HepG2 (cell line): ENCODE results near the gene ANKRD55. TPM values are rescaled to one million over a fixed set of nuclear protein-coding genes. Genes with fewer than 3 reads are reported as not detected.

ENCODE experiments used
- DMTF1 ChIP-seq: sonication (generic); formaldehyde crosslinking; IDR thresholded peaks from 2 replicates; pipeline ENCODE4 v1.4.0; 2020; ENCODE audit warnings: mild to moderate bottlenecking, missing genetic modification reagents
- E2F1 ChIP-seq: sonication (generic); formaldehyde crosslinking; IDR thresholded peaks from 2 replicates; pipeline ENCODE4 v1.5.0; 2020; ENCODE audit warnings: missing genetic modification reagents
- FOXO1 ChIP-seq: sonication (generic); formaldehyde crosslinking; IDR thresholded peaks from 2 replicates; pipeline ENCODE4 v1.4.0; 2020; ENCODE audit warnings: missing genetic modification reagents
- HNF1B ChIP-seq: sonication (generic); formaldehyde crosslinking; IDR thresholded peaks from 2 replicates; pipeline ENCODE4 v1.5.1; 2020; ENCODE audit warnings: mild to moderate bottlenecking, moderate library complexity, missing genetic modification reagents
- KDM6A ChIP-seq: IDR thresholded peaks from 2 replicates; pipeline ENCODE4 v1.6.1; 2016; ENCODE audit warnings: low read depth
- SMAD3 ChIP-seq: sonication (generic); formaldehyde crosslinking; IDR thresholded peaks from 2 replicates; pipeline ENCODE4 v1.4.0; 2020; ENCODE audit warnings: missing genetic modification reagents
- ZNF280D ChIP-seq: sonication (generic); formaldehyde crosslinking; IDR thresholded peaks from 2 replicates; pipeline ENCODE4 v1.5.1; 2020; ENCODE audit warnings: mild to moderate bottlenecking, missing genetic modification reagents
- ZNF619 ChIP-seq: sonication (generic); formaldehyde crosslinking; IDR thresholded peaks from 2 replicates; pipeline ENCODE4 v1.4.0; 2020; ENCODE audit warnings: mild to moderate bottlenecking, missing genetic modification reagents
- ZNF678 ChIP-seq: sonication (generic); formaldehyde crosslinking; IDR thresholded peaks from 2 replicates; pipeline ENCODE4 v1.4.0; 2020; ENCODE audit warnings: mild to moderate bottlenecking, missing genetic modification reagents
- polyA plus RNA-seq, 8 experiments: library from polyadenylated mRNA; depleted of rRNA in 3 of 8; stranded (reverse) in 7 of 8; unstranded in 1 of 8; fragments of >200 nt; fragmentation: Illumina TruSeq in 4 of 8; extraction: Trizol in 4 of 8; gene quantifications; 2 replicates each; pipeline versions ENCODE4 v1.2.1 to v1.2.3, GENCODE V29; 2011 to 2016; ENCODE audit warnings: low read depth in 4 of 8, missing spikeins in 1 of 8, mixed read lengths in 1 of 8; ENCODE audit not compliant: insufficient read depth in 1 of 8
- total RNA-seq, 5 experiments: library from RNA; depleted of rRNA; stranded (reverse); fragments of >200 nt; fragmentation: Illumina TruSeq; extraction: Trizol; gene quantifications; 2 replicates each; pipeline ENCODE4 v1.2.3, GENCODE V29; 2016; ENCODE audit warnings: low read depth in 1 of 5
- TF ChIP-seq, protein P1 (sequence below): sonication (generic); formaldehyde crosslinking; IDR thresholded peaks from 2 replicates; pipeline ENCODE4 v1.4.0; 2020; ENCODE audit warnings: missing genetic modification reagents, mild to moderate bottlenecking, borderline replicate concordance
- TF ChIP-seq, protein P2 (sequence below): sonication (generic); formaldehyde crosslinking; IDR thresholded peaks from 2 replicates; pipeline ENCODE4 v1.4.0; 2020; ENCODE audit warnings: mild to moderate bottlenecking, missing genetic modification reagents

The ANKRD55 gene
- total and polyA plus RNA-seq, 2 of the 13 experiments (the other 11 are each of a cell fraction or from before 2014, with no cell fraction given): 0.11 to 0.28 TPM

DNA sequence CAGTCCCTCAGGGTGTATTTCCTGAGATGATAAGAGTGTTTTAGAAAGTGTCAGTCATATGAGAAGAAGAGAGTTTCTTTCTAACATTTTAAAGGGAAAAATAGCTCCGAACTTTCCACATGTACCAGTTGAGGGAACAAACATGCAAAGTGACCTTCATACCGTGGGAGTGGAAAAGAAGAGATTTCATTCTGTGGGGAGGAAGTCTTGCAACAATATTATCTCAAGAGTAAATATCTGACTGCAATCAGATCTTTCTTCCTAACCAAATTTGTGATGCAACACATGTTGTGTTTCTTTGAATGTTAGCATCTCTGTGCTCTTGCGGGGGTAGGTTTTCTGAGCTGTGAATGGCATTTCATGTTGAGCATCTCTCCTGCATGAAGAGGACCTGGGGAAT is 30.6 kb downstream of the ANKRD55 start (continued):
- TF ChIP-seq DMTF1 (CRISPR knock-in tag) (no peak), ZNF678 (CRISPR knock-in tag) (no peak), FOXO1 (peak; percentile 86), ZNF619 (CRISPR knock-in tag) (no peak), HNF1B (no peak), E2F1 (CRISPR knock-in tag) (0 out of 2 replicates have a peak, but pooled peaks have one; percentile 22), SMAD3 (CRISPR knock-in tag) (peak; percentile 86), KDM6A (CRISPR knock-in tag) (peak; percentile 54; the same call in 1 of the 2 replicates), ZNF280D (CRISPR knock-in tag) (peak; percentile 79; the same call in 1 of the 2 replicates)
- TF ChIP-seq, protein P1, sequence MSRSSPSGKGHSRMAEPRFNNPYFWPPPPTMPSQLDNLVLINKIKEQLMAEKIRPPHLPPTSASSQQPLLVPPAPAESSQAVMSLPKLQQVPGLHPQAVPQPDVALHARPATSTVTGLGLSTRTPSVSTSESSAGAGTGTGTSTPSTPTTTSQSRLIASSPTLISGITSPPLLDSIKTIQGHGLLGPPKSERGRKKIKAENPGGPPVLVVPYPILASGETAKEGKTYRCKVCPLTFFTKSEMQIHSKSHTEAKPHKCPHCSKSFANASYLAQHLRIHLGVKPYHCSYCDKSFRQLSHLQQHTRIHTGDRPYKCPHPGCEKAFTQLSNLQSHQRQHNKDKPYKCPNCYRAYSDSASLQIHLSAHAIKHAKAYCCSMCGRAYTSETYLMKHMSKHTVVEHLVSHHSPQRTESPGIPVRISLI: peak; percentile 56; the same call in 1 of the 2 replicates
- TF ChIP-seq, protein P2, sequence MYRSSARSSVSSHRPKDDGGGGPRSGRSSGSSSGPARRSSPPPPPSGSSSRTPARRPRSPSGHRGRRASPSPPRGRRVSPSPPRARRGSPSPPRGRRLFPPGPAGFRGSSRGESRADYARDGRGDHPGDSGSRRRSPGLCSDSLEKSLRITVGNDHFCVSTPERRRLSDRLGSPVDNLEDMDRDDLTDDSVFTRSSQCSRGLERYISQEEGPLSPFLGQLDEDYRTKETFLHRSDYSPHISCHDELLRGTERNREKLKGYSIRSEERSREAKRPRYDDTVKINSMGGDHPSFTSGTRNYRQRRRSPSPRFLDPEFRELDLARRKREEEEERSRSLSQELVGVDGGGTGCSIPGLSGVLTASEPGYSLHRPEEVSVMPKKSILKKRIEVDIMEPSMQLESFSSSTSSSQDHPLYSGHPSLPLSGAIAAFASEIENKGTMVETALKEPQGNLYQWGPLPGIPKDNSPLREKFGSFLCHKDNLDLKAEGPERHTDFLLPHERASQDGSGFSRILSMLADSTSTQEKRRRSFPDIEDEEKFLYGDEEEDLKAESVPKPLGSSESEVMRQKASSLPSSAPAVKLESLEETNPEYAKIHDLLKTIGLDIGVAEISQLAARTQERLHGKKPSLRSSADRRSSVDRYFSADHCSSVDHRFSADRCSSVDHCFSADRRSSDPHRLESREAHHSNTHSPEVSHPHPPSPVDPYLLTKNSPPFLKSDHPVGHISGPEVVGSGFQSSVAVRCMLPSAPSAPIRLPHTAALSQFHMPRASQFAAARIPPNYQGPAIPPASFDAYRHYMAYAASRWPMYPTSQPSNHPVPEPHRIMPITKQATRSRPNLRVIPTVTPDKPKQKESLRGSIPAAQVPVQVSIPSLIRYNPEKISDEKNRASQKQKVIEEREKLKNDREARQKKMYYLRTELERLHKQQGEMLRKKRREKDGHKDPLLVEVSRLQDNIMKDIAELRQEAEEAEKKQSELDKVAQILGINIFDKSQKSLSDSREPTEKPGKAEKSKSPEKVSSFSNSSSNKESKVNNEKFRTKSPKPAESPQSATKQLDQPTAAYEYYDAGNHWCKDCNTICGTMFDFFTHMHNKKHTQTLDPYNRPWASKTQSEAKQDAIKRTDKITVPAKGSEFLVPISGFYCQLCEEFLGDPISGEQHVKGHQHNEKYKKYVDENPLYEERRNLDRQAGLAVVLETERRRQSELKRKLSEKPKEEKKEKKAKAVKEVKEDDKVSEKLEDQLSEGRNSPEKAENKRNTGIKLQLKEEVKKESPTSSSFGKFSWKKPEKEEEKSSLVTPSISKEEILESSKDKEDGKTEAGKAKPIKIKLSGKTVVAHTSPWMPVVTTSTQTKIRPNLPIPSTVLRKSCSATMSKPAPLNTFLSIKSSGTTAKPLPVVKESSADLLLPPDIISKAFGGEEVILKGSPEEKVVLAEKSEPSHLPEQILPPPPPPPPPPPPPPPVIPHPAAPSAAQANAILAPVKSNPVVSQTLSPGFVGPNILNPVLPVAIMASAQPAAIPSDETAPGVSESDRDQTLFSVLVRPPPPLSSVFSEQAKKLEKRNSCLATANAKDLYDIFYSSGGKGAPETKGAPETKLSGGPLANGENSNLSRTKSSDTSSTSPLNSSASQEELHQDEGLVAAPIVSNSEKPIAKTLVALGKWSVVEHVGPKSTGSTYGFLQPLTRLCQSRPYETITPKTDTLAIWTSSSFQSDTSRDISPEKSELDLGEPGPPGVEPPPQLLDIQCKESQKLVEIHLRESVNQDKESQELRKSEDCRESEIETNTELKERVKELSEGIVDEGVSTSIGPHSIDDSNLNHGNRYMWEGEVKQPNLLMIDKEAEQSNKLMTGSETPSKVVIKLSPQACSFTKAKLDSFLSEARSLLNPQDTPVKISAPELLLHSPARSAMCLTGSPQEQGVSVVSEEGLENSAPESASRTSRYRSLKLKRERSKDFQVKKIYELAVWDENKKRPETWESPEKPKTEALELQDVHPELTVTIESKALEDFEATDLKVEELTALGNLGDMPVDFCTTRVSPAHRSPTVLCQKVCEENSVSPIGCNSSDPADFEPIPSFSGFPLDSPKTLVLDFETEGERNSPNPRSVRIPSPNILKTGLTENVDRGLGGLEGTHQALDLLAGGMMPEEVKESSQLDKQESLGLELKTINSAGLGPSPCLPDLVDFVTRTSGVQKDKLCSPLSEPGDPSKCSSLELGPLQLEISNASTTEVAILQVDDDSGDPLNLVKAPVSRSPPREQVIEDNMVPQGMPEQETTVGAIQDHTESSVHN: no peak
